NCI-H1105 (cell line): ENCODE results near the gene OR2T29.
"Not testable (repeated sequence)": the region's sequence is repeated elsewhere in the genome, so short reads cannot be mapped to it uniquely, and the experiment has no call there.

Source experiments
- DNase-seq: peaks from one replicate; lab custom pipeline; 2025; lab: John Stamatoyannopoulos, UW

Gene OR2T29

GRCh38 chr1:248562672-248563071 is at the start of gene OR2T29:
Gene OR2T29 (minus strand): TSS chr1:248562772. CDS start chr1:248559491, 3,281 bp downstream.
- DNase-seq, result not testable (repeated sequence)

- DNase-seq, result no peak
Measured at GRCh38 chr1:248611883-248612414, 49.4 kb upstream of the OR2T29 start.

GRCh38 chr1:248610301-248610700 is 47.7 kb upstream of the OR2T29 start:
- DNase-seq, result no peak

GRCh38 chr1:248599396-248599795 is 36.8 kb upstream of the OR2T29 start:
- no peak for DNase-seq

- no peak for DNase-seq
Measured at GRCh38 chr1:248597589-248597988, 35.0 kb upstream of the OR2T29 start, which contains the start of gene OR2T10. Gene OR2T10 (minus strand): TSS chr1:248597700. CDS start chr1:248593768, 3,932 bp downstream.

- DNase-seq, result no peak
Measured at GRCh38 chr1:248596615-248597014, 34.0 kb upstream of the OR2T29 start.

GRCh38 chr1:248593226-248593625 is 30.7 kb upstream of the OR2T29 start:
- no peak for DNase-seq

GRCh38 chr1:248592655-248593054 is 30.1 kb upstream of the OR2T29 start:
- no peak for DNase-seq

- no peak for DNase-seq
Measured at GRCh38 chr1:248590055-248590454, 27.5 kb upstream of the OR2T29 start.

- no peak for DNase-seq
Measured at GRCh38 chr1:248589334-248589733, 26.8 kb upstream of the OR2T29 start.

GRCh38 chr1:248585266-248585665 is 22.7 kb upstream of the OR2T29 start:
- DNase-seq, result no peak

- DNase-seq, result no peak
Measured at GRCh38 chr1:248576260-248576980, 13.8 kb upstream of the OR2T29 start.

GRCh38 chr1:248574657-248575056 is 12.1 kb upstream of the OR2T29 start, which contains the start of gene OR2T34:
Gene OR2T34 (minus strand): TSS chr1:248574757. CDS start chr1:248574757, 0 bp downstream.
- DNase-seq, result not testable (repeated sequence)

- DNase-seq, result not testable (repeated sequence)
Measured at GRCh38 chr1:248573856-248574255, 11.3 kb upstream of the OR2T29 start.

- DNase-seq, result not testable (repeated sequence)
Measured at GRCh38 chr1:248572049-248572448, 9.5 kb upstream of the OR2T29 start.

GRCh38 chr1:248570811-248571210 is 8.2 kb upstream of the OR2T29 start:
- not testable (repeated sequence) for DNase-seq

GRCh38 chr1:248569049-248569448 is 6.5 kb upstream of the OR2T29 start:
- not testable (repeated sequence) for DNase-seq

- not testable (repeated sequence) for DNase-seq
Measured at GRCh38 chr1:248565530-248566373, 3.2 kb upstream of the OR2T29 start.

GRCh38 chr1:248551027-248551426 is 11.5 kb downstream of the OR2T29 start:
- not testable (repeated sequence) for DNase-seq

GRCh38 chr1:248547383-248547782 is 15.2 kb downstream of the OR2T29 start:
- not testable (repeated sequence) for DNase-seq

GRCh38 chr1:248537449-248537848 is 25.1 kb downstream of the OR2T29 start:
- DNase-seq, result not testable (repeated sequence)

- no peak for DNase-seq
Measured at GRCh38 chr1:248521856-248522255, 40.7 kb downstream of the OR2T29 start.
